Heart right ventricle (tissue), 16 donors: ENCODE results near the gene TXNDC16. TPM values are rescaled to one million over a fixed set of nuclear protein-coding genes. Genes with fewer than 3 reads are reported as not detected.

Source experiments
- ATAC-seq, 8 donors: fragments of 200-7000 bp; cut with Tn5 transposase; one replicate each; pipeline ENCODE4 v1.9.1; 2020; ENCODE audit warnings: mild to moderate bottlenecking in 8 of 8, moderate library complexity in 8 of 8, moderate number of reproducible peaks in 1 of 8
- DNase-seq, 2 donors: peaks; one replicate each; pipeline ENCODE4 v3.0.0-alpha.2; 2020
- H3K27ac ChIP-seq, 10 donors: fragments of 200-600 bp; sonication (generic) in 2 of 10; one replicate each; pipeline versions ENCODE4 v1.5.0 to v1.8.0; 2020 to 2022; ENCODE audit warnings: mild to moderate bottlenecking in 3 of 10
- H3K27me3 ChIP-seq, 7 donors: fragments of 200-600 bp; one replicate each; pipeline ENCODE4 v1.8.0; 2021 to 2022; ENCODE audit warnings: mild to moderate bottlenecking in 2 of 7
- H3K36me3 ChIP-seq, 9 donors: fragments of 200-600 bp; sonication (generic) in 1 of 9; one replicate each; pipeline versions ENCODE4 v1.5.0 to v1.8.0; 2020 to 2022; ENCODE audit warnings: mild to moderate bottlenecking in 2 of 9
- H3K4me1 ChIP-seq, 9 donors: fragments of 200-600 bp; sonication (generic) in 1 of 9; one replicate each; pipeline versions ENCODE4 v1.5.0 to v1.8.0; 2020 to 2022; ENCODE audit warnings: mild to moderate bottlenecking in 4 of 9
- H3K4me3 ChIP-seq, 10 donors: fragments of 200-600 bp; sonication (generic) in 2 of 10; one replicate each; pipeline versions ENCODE4 v1.5.0 to v1.8.0; 2020 to 2022; ENCODE audit warnings: mild to moderate bottlenecking in 7 of 10, moderate library complexity in 2 of 10
- H3K9me3 ChIP-seq, 11 donors: fragments of 200-600 bp in 10 of 11; sonication (generic) in 2 of 11; one replicate each; pipeline versions ENCODE4 v1.5.0 to v1.8.0; 2013 to 2022; ENCODE audit warnings: mild to moderate bottlenecking in 2 of 11, control low read depth in 1 of 11, moderate library complexity in 1 of 11
- WGBS, 2 donors: extraction: QIAGEN DNeasy Blood & Tissue Kit; methylation state at CpG; one replicate each; pipeline ENCODE4 v1.1.7; 2013; ENCODE audit warnings: inconsistent platforms in 1 of 2; 5-methylcytosine and 5-hydroxymethylcytosine counted together
- intact Hi-C, 10 donors: fragments of 100-400 bp; cut with DNase I; formaldehyde crosslinking; loops; one replicate each; pipeline versions ENCODE4 v1.11.1 to v1.14.2; 2022
- polyA plus RNA-seq, 2 donors: library from polyadenylated mRNA; stranded (reverse); fragments of 200-250 nt; gene quantifications; one replicate each; pipeline ENCODE4 v1.2.3, GENCODE V29; 2013
- total RNA-seq, 10 donors: library from RNA; stranded (reverse); fragmentation: NEBNext Ultra II Directional in 3 of 10; extraction: Animal tissue kit (Norgen Biotek cat#: 25700) in 3 of 10; gene quantifications; one replicate each; pipeline versions ENCODE4 v1.2.1 to v1.2.4, GENCODE V29; 2021 to 2023
- TF ChIP-seq, protein P1 (sequence below), 9 donors: fragments of 200-600 bp; sonication (generic) in 2 of 9; IDR thresholded peaks; one replicate each; pipeline versions ENCODE4 v1.5.0 to v1.8.0; 2021 to 2022; ENCODE audit warnings: antibody characterized with exemption in 9 of 9, mild to moderate bottlenecking in 5 of 9, moderate library complexity in 1 of 9
- donor health status: Arrhythmogenic right ventricular cardiomyopathy.
- donor health status: ischemic (EF 13 %, LVEDD 7.1; RV severe dilation, severe dysfunction).
- donor health status: healthy with polysubstance abuse.
- donor health status: DM: no; HTN: yes; CAD: no.
- donor health status: DM: no; HTN: no; CAD: no.
- donor health status: ischemic (EF 25% LVEDD 6.9; RV normal size, moderate dysfunction).
- donor health status: ischemic (EF 25% LVEDD 5.7; RV mildly dilated, moderate dysfunction).
- donor health status: healthy.
- donor health status: DM: yes; HTN: yes; CAD: no.
- donor health status: Ischemic cardiomyopathy.
- donor health status: ischemic (EF 35%, LVEDD 5.7; RV mildly dilated, moderate dysfunction).
- donor health status: nonischemic (EF 11% LVEDD 7.7; RV severe dilation, severe dysfunction).
- donor health status: DM: yes; HTN: yes; CAD: no.
- donor health status: PGD.
- donor health status: ischemic (EF 29% LVEDD 5.4; RV normal size, mild dysfunction).
- donor health status: nonischemic (EF 23%, LVEDD 6.1; RV moderate dilation, normal function).

The TXNDC16 gene
- total and polyA plus RNA-seq, 12 donors = 1.2 to 6.3 (median 4.1) TPM

GRCh38 chr14:52514046-52514811 is 38.1 kb downstream of the TXNDC16 start:
- ATAC-seq = no peak
- TF ChIP-seq, protein P1, sequence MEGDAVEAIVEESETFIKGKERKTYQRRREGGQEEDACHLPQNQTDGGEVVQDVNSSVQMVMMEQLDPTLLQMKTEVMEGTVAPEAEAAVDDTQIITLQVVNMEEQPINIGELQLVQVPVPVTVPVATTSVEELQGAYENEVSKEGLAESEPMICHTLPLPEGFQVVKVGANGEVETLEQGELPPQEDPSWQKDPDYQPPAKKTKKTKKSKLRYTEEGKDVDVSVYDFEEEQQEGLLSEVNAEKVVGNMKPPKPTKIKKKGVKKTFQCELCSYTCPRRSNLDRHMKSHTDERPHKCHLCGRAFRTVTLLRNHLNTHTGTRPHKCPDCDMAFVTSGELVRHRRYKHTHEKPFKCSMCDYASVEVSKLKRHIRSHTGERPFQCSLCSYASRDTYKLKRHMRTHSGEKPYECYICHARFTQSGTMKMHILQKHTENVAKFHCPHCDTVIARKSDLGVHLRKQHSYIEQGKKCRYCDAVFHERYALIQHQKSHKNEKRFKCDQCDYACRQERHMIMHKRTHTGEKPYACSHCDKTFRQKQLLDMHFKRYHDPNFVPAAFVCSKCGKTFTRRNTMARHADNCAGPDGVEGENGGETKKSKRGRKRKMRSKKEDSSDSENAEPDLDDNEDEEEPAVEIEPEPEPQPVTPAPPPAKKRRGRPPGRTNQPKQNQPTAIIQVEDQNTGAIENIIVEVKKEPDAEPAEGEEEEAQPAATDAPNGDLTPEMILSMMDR (IDR thresholded peaks at IDR 0.05) = no peak
- intact Hi-C loops = no loop called here
- Histone ChIP-seq H3K27me3 (no peaks in the 10 kb centered on the region), H3K9me3 (no peaks in the 10 kb centered on the region), H3K4me1 (no peaks in the 10 kb centered on the region), H3K4me3 (no peak overlapping the region), H3K36me3 (peaks cover 0 to 16% (median 0%) of the 10 kb centered on the region in 9 donors), H3K27ac (no peak overlapping the region)
- DNase-seq = no peak
- WGBS, 2 donors = 85 to 94% methylated on average over 4 of the region's 4 CpGs

DNA sequence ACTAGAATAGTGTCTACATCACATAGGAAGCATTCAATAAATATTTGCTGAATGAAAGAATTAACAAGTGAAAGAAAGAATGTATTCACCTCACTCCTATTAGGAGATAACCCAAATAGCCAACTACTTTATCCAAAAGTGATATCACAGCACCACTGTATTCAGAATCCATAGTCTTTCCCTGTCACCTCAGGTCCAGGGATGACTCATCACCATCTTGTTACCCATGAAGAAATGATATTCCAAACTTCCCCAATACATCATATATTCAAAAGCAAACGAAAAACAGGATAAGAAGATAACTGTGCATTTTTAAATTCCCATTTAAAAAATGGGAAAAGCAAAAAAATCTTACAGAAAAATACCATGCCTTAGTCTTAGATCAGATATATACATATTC is 39.1 kb downstream of the TXNDC16 start:
- Histone ChIP-seq H3K27me3 (no peaks in the 10 kb centered on the region), H3K4me1 (no peaks in the 10 kb centered on the region), H3K36me3 (peaks cover 0 to 22% (median 0%) of the 10 kb centered on the region in 9 donors), H3K9me3 (no peaks in the 10 kb centered on the region), H3K4me3 (no peak overlapping the region), H3K27ac (no peak overlapping the region)
- intact Hi-C loops = no loop called here
- TF ChIP-seq, protein P1 (IDR thresholded peaks at IDR 0.05) = no peak
- 80 to 92% methylated on average over 1 of the region's 1 CpG for WGBS, 2 donors
- ATAC-seq = no peak
- no peak for DNase-seq

DNA sequence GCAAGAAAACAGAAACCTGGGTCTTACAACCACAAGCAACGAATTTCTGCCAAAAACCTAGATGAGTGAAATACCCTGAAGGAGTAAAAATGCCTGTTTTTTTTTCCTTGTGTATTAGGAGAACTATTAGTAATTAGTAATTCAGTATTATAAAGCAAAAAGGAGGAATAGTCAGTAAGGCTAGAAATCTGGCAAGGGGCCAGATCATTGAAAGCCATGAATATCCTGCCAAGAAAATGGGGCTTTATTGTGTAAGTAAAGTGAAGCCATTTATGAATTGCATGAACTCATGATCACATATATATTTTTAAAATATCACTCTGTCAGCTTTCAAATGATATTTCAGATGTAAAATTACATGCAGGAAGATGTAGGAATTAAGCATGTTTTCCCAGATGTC is 57.9 kb downstream of the TXNDC16 start:
- WGBS, 2 donors = 90 to 100% methylated on average over 1 of the region's 1 CpG
- TF ChIP-seq, protein P1 (IDR thresholded peaks at IDR 0.05) = no peak
- DNase-seq = no peak
- Histone ChIP-seq H3K27me3 (no peaks in the 10 kb centered on the region), H3K4me1 (no peaks in the 10 kb centered on the region), H3K4me3 (no peak overlapping the region), H3K36me3 (peaks cover 0 to 47% (median 4%) of the 10 kb centered on the region in 9 donors), H3K9me3 (peaks cover 0 to 26% (median 16%) of the 10 kb centered on the region in 11 donors), H3K27ac (no peak overlapping the region)
- intact Hi-C loops = no loop called here
- no peak for ATAC-seq

DNA sequence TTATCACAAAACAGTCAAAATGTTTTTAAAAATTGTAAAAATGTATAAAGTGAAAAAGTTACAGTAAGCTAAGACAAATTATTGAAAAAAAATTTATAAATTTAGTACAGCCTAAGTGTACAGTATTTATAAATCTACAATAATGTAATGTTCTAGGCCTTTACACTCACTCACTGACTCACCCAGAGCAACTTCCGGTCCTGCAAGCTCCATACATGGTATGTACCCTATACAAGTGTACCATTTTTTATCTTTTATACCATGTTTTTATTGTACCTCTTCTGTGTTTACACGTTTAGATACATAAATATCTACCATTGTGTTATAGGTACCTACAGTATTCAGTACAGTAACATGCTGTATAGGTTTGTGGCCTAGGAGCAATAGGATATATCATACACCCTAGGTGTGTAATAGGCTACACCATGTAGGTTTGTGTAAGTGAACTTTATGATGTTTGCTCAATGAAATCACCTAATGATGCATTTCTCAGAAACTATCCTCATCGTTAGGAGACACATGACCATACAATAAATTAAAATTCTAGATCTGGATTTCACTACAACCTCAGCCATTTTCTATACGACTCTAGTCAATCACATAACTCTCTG is 66.8 kb downstream of the TXNDC16 start:
- H3K36me3 ChIP-seq = peaks cover 0 to 56% (median 0%) of the 10 kb centered on the region in 9 donors
- intact Hi-C loops = no loop called here
- WGBS, 2 donors = 92 to 93% methylated on average over 4 of the region's 4 CpGs

More for the DNA sequence above, 66.8 kb downstream of the TXNDC16 start:
- TF ChIP-seq, protein P1 (IDR thresholded peaks at IDR 0.05) = no peak
- H3K27ac ChIP-seq = no peak overlapping the region
- H3K4me1 ChIP-seq = no peaks in the 10 kb centered on the region
- DNase-seq (no peak), ATAC-seq (no peak)
- H3K27me3 ChIP-seq = no peaks in the 10 kb centered on the region
- no peaks in the 10 kb centered on the region for H3K9me3 ChIP-seq
- H3K4me3 ChIP-seq = no peak overlapping the region
